ENCODE results near the gene TANGO6.
"Not testable (repeated sequence)": the region's sequence is repeated elsewhere in the genome, so short reads cannot be mapped to it uniquely, and the experiment has no call there.

TANGO6 gene

GRCh38 chr16:69036399-69037091, 193.2 kb downstream of the TANGO6 start:
- no peak overlapping the region for H3K4me3 ChIP-seq (ENCODE audit: low read depth, low read length)
- DNase-seq (ENCODE audit: low read depth), result no peak

GRCh38 chr16:69037373-69038160, 194.2 kb downstream of the TANGO6 start:
- DNase-seq (ENCODE audit: low read depth), result no peak
- H3K4me3 ChIP-seq (ENCODE audit: low read depth, low read length), result no peak overlapping the region

GRCh38 chr16:69039333-69039941, 196.1 kb downstream of the TANGO6 start:
- no peak for DNase-seq (ENCODE audit: low read depth)

GRCh38 chr16:69040144-69040909, 197.0 kb downstream of the TANGO6 start:
- no peak for DNase-seq (ENCODE audit: low read depth)
- no peak overlapping the region for H3K4me3 ChIP-seq (ENCODE audit: low read depth, low read length)

More at GRCh38 chr16:69039333-69039941, 196.1 kb downstream of the TANGO6 start:
- H3K4me3 ChIP-seq (ENCODE audit: low read depth, low read length), result no peak overlapping the region

GRCh38 chr16:69048328-69049120, 205.2 kb downstream of the TANGO6 start:
- no peak overlapping the region for H3K4me3 ChIP-seq (ENCODE audit: low read depth, low read length)
- no peak for DNase-seq (ENCODE audit: low read depth)

GRCh38 chr16:69049146-69049545, 205.8 kb downstream of the TANGO6 start:
- DNase-seq (ENCODE audit: low read depth), result no peak
- H3K4me3 ChIP-seq (ENCODE audit: low read depth, low read length), result no peak overlapping the region

GRCh38 chr16:69049603-69050375, 206.5 kb downstream of the TANGO6 start:
- H3K4me3 ChIP-seq (ENCODE audit: low read depth, low read length), result no peak overlapping the region
- no peak for DNase-seq (ENCODE audit: low read depth)

- not testable (repeated sequence) for H3K4me3 ChIP-seq (ENCODE audit: low read depth, low read length); DNase-seq (ENCODE audit: low read depth)
Observed at GRCh38 chr16:69051517-69051830, 208.1 kb downstream of the TANGO6 start.

- no peak for DNase-seq (ENCODE audit: low read depth)
- no peak overlapping the region for H3K4me3 ChIP-seq (ENCODE audit: low read depth, low read length)
Observed at GRCh38 chr16:69055008-69055407, 211.7 kb downstream of the TANGO6 start.

- H3K4me3 ChIP-seq (ENCODE audit: low read depth, low read length), result no peak overlapping the region
- no peak for DNase-seq (ENCODE audit: low read depth)
Observed at GRCh38 chr16:69055980-69056379, 212.6 kb downstream of the TANGO6 start.

GRCh38 chr16:69056421-69056820, 213.1 kb downstream of the TANGO6 start:
- no peak for DNase-seq (ENCODE audit: low read depth)
- no peak overlapping the region for H3K4me3 ChIP-seq (ENCODE audit: low read depth, low read length)

- H3K4me3 ChIP-seq (ENCODE audit: low read depth, low read length), result no peak overlapping the region
- peak; percentile 83 for DNase-seq (ENCODE audit: low read depth)
Observed at GRCh38 chr16:69057400-69058378, 214.4 kb downstream of the TANGO6 start.

- not testable (repeated sequence) for DNase-seq (ENCODE audit: low read depth); H3K4me3 ChIP-seq (ENCODE audit: low read depth, low read length)
Observed at GRCh38 chr16:69063491-69063890, 220.2 kb downstream of the TANGO6 start.

- no peak for DNase-seq (ENCODE audit: low read depth)
Observed at GRCh38 chr16:69064124-69064763, 220.9 kb downstream of the TANGO6 start.

GRCh38 chr16:69064764-69065313, 221.5 kb downstream of the TANGO6 start:
- DNase-seq (ENCODE audit: low read depth), result no peak
- no peak overlapping the region for H3K4me3 ChIP-seq (ENCODE audit: low read depth, low read length)

More at GRCh38 chr16:69064124-69064763, 220.9 kb downstream of the TANGO6 start:
- H3K4me3 ChIP-seq (ENCODE audit: low read depth, low read length), result no peak overlapping the region

- no peak overlapping the region for H3K4me3 ChIP-seq (ENCODE audit: low read depth, low read length)
Observed at GRCh38 chr16:69069504-69069903, 226.2 kb downstream of the TANGO6 start.

More at GRCh38 chr16:69069504-69069903, 226.2 kb downstream of the TANGO6 start:
- DNase-seq (ENCODE audit: low read depth), result no peak
